Peyer's patch (tissue), 4 donors: ENCODE measurements around the gene ZNF362. TPM values are rescaled to one million over a fixed set of nuclear protein-coding genes. Genes with fewer than 3 reads are reported as not detected.

Experiments used
- DNase-seq, 3 donors: peaks; one replicate each; pipeline ENCODE4 v3.0.0-alpha.2; 2017 to 2019
- H3K27ac ChIP-seq, 4 donors: fragments of 200-600 bp; sonication (generic); one replicate each; pipeline ENCODE4 v1.5.1; 2016 to 2019
- H3K27me3 ChIP-seq, 2 donors: fragments of 200-600 bp; sonication (generic); one replicate each; pipeline ENCODE4 v1.5.1; 2019
- H3K36me3 ChIP-seq, 3 donors: fragments of 200-600 bp; sonication (generic); one replicate each; pipeline ENCODE4 v1.5.1; 2016 to 2019
- H3K4me1 ChIP-seq, 4 donors: fragments of 200-600 bp; sonication (generic); one replicate each; pipeline ENCODE4 v1.5.1; 2016 to 2019
- H3K4me3 ChIP-seq, 4 donors: fragments of 200-600 bp; sonication (generic); 1 replicate in 3 of 4; 2 replicates in 1 of 4; pipeline ENCODE4 v1.5.1; 2016 to 2019; ENCODE audit warnings: mild to moderate bottlenecking in 1 of 4
- H3K9me3 ChIP-seq, 4 donors: fragments of 200-600 bp; sonication (generic); one replicate each; pipeline ENCODE4 v1.5.1; 2016 to 2019; ENCODE audit warnings: mild to moderate bottlenecking in 1 of 4
- CTCF ChIP-seq, 6 experiments: fragments of 450-650 bp in 4 of 6; fragments of 200-600 bp in 2 of 6; sonication (generic) in 1 of 6; IDR thresholded peaks; one replicate each; pipeline ENCODE4 v1.5.1; 2017 to 2019; ENCODE audit warnings: antibody characterized with exemption in 6 of 6, mild to moderate bottlenecking in 3 of 6, moderate library complexity in 1 of 6
- POLR2A ChIP-seq, 2 donors: fragments of 450-650 bp; IDR thresholded peaks; one replicate each; pipeline ENCODE4 v1.5.1; 2017; ENCODE audit warnings: antibody characterized with exemption in 2 of 2, mild to moderate bottlenecking in 2 of 2, moderate library complexity in 2 of 2
- small RNA-seq, 2 donors: library from RNA; depleted of rRNA; stranded (forward); fragments of <200 nt; gene quantifications; one replicate each; pipeline ENCODE3, GENCODE V24; 2016
- total RNA-seq, 4 donors: library from RNA; depleted of rRNA; stranded (reverse); fragments of >200 nt; gene quantifications; one replicate each; pipeline ENCODE4 v1.1.0, GENCODE V29; 2016

The ZNF362 gene
- total RNA-seq, 4 donors from 2014 or later: 5.9 to 28.9 (median 8.8) TPM

DNA sequence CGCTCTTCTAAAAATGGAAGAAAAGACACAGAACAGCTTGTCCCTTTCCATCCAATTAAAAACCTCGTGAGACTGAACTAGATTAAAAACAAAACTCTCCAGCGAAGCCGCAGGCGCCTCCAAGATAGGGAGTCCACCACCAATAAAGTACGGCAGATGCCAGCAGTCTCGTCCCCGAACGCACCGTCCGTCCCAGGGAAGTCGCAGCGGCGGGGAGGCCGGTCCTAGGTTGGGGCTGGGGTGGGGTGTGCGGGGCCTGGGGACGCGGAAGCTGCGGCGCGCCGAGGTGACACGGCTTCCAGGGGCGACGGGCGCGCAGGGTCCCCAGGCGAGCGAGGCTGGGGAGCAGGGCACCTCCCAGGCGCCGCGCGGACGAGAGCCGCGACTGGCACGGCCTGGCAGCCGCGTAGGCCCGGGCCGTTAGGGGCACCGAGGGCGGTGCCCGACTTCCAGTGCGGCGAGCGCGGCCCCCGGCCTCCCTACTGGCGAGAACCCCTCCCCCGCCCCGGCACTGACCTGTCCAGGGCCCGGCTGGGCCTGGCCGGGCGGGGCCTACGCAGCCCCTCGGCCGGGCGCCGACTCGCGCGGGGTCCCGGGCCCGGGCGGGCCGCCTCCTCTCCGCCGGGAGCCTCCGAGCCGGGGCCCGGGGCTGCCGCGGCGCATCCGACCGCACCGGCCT lies 92.9 kb downstream of the ZNF362 start:
- Histone ChIP-seq H3K9me3 (no peaks in the 10 kb centered on the region), H3K27ac (peak overlapping the region; percentile 84 to 100 (median 94)), H3K27me3 (no peaks in the 10 kb centered on the region), H3K4me1 (peaks cover 0 to 42% (median 2%) of the 10 kb centered on the region in 4 donors), H3K36me3 (no peaks in the 10 kb centered on the region), H3K4me3 (peak overlapping the region; percentile 79 to 99 (median 88))
- TF ChIP-seq POLR2A (IDR thresholded peaks at IDR 0.05): no peak
- TF ChIP-seq CTCF (IDR thresholded peaks at IDR 0.05): no peak
- DNase-seq: peak; percentile 43 to 75 (median 71)

GRCh38 chr1:33349778-33350610 lies 93.7 kb downstream of the ZNF362 start:
- no peaks in the 10 kb centered on the region for H3K36me3 ChIP-seq
- TF ChIP-seq POLR2A (IDR thresholded peaks at IDR 0.05): peak; percentile 64 to 65
- TF ChIP-seq CTCF (IDR thresholded peaks at IDR 0.05): no peak
- H3K27me3 ChIP-seq: no peaks in the 10 kb centered on the region
- H3K4me1 ChIP-seq: peaks cover 0 to 35% (median 2%) of the 10 kb centered on the region in 4 donors
- H3K27ac ChIP-seq: peak overlapping the region; percentile 84 to 100 (median 91)
- peak; percentile 82 to 93 (median 91) for DNase-seq
- peak overlapping the region; percentile 79 to 99 (median 88) for H3K4me3 ChIP-seq
- H3K9me3 ChIP-seq: no peaks in the 10 kb centered on the region

Small RNA genes within 50 kb of the gene (small RNA-seq; reads per million reads assigned to genes)
- gene RN7SKP16: 0 reads per million in 2 donors

Other genes with a start within 250 kb of the ZNF362 start
- gene AK2, start 219.6 kb upstream of the ZNF362 start, total RNA-seq: 100 to 1,000 TPM; 273 to 366 (median 293) TPM
- 10 to 100 TPM in 1 of 4 donors, 1 to 10 TPM in 2, under 1 TPM in 1; 0.95 to 26.4 (median 2.2) TPM for gene AZIN2, start 175.3 kb upstream of the ZNF362 start, total RNA-seq
- 10 to 100 TPM in 3 of 4 donors, 1 to 10 TPM in 1; 3.5 to 22.8 (median 17.9) TPM for gene TRIM62, start 74.4 kb upstream of the ZNF362 start, total RNA-seq
- gene A3GALT2, start 64.6 kb downstream of the ZNF362 start, total RNA-seq: not detected
- 10 to 100 TPM; 50.3 to 71.1 (median 65.9) TPM for gene PHC2, start 174.6 kb downstream of the ZNF362 start, total RNA-seq
- 1 to 10 TPM; 7.5 to 8.3 (median 7.6) TPM for gene ZSCAN20, start 216.2 kb downstream of the ZNF362 start, total RNA-seq